Measurements from ENCODE around the gene ANKHD1. TPM values are rescaled to one million over a fixed set of nuclear protein-coding genes. Genes with fewer than 3 reads are reported as not detected.

ANKHD1 gene
- total and polyA plus RNA-seq, 9 of the 15 experiments (the other 6 are each of a cell fraction or from before 2014, with no cell fraction given): 38.9 to 138 (median 78.7) TPM

DNA sequence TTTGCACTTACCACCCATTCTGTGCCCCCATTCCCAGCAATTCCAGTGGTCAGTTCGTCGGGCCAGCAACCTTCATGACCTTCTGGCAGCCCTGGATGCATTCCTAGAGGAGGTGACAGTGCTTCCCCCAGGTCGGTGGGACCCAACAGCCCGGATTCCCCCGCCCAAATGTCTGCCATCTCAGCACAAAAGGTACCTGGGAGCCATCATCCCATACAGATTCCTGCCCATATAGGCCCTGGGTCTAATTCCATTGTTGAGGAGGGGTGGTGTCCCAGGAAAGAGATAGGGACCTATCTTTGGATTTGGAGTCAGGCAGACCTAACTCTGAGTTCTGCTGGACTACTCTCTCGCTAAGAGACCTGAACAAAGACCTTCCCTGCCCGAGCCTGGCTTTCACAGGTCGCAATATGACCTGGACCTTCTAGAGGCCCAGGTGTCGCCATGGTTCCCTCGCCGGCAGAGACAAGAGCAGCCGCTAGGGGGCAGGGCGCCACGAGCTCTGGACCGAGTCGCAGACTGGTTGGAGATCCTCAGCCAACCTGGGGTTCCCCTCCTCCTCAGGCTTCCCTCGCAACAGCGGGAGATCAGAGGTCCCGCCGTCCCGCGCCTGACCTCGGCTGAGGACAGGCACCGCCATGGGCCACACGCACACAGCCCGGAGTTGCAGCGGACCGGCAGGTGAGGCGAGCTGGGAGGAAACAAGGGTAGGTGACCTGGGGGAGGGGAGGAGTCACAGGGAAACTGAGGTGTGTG, 38.6 kb upstream of the ANKHD1 start (continued):
- TF ChIP-seq MYC (IDR thresholded peaks at IDR 0.05; ENCODE audit: low read depth, low read length) (peak; percentile 64; the same call in 1 of the 2 replicates), MYC (CRISPR knock-in tag; IDR thresholded peaks at IDR 0.05; ENCODE audit: borderline replicate concordance, low read depth) (no peak), MYBL2 (IDR thresholded peaks at IDR 0.05; ENCODE audit: low read depth) (no peak), MYBL2 (CRISPR knock-in tag; IDR thresholded peaks at IDR 0.05; ENCODE audit: borderline replicate concordance) (no peak), TAF7 (tag; IDR thresholded peaks at IDR 0.05) (no peak), ATF7 (IDR thresholded peaks at IDR 0.05) (peak; percentile 51; the same call in 1 of the 2 replicates), BCOR (IDR thresholded peaks at IDR 0.05) (no peak; the same call in 1 of the 2 replicates), MIER1 (IDR thresholded peaks at IDR 0.05; ENCODE audit: low read depth) (no peak), TEAD1 (CRISPR knock-in tag; IDR thresholded peaks at IDR 0.05) (no peak), TRIM24 (IDR thresholded peaks at IDR 0.05) (0 out of 4 replicates have a peak, but pooled peaks of 1 of the 2 experiments have one; percentile 12), RCOR1 (IDR thresholded peaks at IDR 0.05; ENCODE audit: borderline replicate concordance in 1 of 2, low read depth in 2 of 2, low read length in 2 of 2) (peak in 1 of 2 experiments; percentile 17; a peak in 1 of 4 replicates), CCAR2 (IDR thresholded peaks at IDR 0.05; ENCODE audit: low read depth, low read length) (no peak), CREM (IDR thresholded peaks at IDR 0.05; ENCODE audit: low read depth) (peak; percentile 53; the same call in 1 of the 2 replicates), HCFC1 (IDR thresholded peaks at IDR 0.05; ENCODE audit: low read depth, low read length) (0 out of 2 replicates have a peak, but pooled peaks have one; percentile 21), ZNF282 (CRISPR knock-in tag; IDR thresholded peaks at IDR 0.05) (no peak), RFX1 (IDR thresholded peaks at IDR 0.05) (peak; percentile 83), ZNF263 (CRISPR knock-in tag; IDR thresholded peaks at IDR 0.05; ENCODE audit: borderline replicate concordance) (peak; percentile 52; the same call in 1 of the 2 replicates)
- TF ChIP-seq, protein P1, sequence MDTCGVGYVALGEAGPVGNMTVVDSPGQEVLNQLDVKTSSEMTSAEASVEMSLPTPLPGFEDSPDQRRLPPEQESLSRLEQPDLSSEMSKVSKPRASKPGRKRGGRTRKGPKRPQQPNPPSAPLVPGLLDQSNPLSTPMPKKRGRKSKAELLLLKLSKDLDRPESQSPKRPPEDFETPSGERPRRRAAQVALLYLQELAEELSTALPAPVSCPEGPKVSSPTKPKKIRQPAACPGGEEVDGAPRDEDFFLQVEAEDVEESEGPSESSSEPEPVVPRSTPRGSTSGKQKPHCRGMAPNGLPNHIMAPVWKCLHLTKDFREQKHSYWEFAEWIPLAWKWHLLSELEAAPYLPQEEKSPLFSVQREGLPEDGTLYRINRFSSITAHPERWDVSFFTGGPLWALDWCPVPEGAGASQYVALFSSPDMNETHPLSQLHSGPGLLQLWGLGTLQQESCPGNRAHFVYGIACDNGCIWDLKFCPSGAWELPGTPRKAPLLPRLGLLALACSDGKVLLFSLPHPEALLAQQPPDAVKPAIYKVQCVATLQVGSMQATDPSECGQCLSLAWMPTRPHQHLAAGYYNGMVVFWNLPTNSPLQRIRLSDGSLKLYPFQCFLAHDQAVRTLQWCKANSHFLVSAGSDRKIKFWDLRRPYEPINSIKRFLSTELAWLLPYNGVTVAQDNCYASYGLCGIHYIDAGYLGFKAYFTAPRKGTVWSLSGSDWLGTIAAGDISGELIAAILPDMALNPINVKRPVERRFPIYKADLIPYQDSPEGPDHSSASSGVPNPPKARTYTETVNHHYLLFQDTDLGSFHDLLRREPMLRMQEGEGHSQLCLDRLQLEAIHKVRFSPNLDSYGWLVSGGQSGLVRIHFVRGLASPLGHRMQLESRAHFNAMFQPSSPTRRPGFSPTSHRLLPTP (IDR thresholded peaks at IDR 0.05; ENCODE audit: borderline replicate concordance, extremely low read depth, insufficient read length): no peak
- TF ChIP-seq, protein P2, sequence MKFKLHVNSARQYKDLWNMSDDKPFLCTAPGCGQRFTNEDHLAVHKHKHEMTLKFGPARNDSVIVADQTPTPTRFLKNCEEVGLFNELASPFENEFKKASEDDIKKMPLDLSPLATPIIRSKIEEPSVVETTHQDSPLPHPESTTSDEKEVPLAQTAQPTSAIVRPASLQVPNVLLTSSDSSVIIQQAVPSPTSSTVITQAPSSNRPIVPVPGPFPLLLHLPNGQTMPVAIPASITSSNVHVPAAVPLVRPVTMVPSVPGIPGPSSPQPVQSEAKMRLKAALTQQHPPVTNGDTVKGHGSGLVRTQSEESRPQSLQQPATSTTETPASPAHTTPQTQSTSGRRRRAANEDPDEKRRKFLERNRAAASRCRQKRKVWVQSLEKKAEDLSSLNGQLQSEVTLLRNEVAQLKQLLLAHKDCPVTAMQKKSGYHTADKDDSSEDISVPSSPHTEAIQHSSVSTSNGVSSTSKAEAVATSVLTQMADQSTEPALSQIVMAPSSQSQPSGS (CRISPR knock-in tag; IDR thresholded peaks at IDR 0.05): no peak
- TF ChIP-seq, protein P3, sequence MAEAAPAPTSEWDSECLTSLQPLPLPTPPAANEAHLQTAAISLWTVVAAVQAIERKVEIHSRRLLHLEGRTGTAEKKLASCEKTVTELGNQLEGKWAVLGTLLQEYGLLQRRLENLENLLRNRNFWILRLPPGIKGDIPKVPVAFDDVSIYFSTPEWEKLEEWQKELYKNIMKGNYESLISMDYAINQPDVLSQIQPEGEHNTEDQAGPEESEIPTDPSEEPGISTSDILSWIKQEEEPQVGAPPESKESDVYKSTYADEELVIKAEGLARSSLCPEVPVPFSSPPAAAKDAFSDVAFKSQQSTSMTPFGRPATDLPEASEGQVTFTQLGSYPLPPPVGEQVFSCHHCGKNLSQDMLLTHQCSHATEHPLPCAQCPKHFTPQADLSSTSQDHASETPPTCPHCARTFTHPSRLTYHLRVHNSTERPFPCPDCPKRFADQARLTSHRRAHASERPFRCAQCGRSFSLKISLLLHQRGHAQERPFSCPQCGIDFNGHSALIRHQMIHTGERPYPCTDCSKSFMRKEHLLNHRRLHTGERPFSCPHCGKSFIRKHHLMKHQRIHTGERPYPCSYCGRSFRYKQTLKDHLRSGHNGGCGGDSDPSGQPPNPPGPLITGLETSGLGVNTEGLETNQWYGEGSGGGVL (CRISPR knock-in tag; IDR thresholded peaks at IDR 0.05): no peak
- TF ChIP-seq, protein P4, sequence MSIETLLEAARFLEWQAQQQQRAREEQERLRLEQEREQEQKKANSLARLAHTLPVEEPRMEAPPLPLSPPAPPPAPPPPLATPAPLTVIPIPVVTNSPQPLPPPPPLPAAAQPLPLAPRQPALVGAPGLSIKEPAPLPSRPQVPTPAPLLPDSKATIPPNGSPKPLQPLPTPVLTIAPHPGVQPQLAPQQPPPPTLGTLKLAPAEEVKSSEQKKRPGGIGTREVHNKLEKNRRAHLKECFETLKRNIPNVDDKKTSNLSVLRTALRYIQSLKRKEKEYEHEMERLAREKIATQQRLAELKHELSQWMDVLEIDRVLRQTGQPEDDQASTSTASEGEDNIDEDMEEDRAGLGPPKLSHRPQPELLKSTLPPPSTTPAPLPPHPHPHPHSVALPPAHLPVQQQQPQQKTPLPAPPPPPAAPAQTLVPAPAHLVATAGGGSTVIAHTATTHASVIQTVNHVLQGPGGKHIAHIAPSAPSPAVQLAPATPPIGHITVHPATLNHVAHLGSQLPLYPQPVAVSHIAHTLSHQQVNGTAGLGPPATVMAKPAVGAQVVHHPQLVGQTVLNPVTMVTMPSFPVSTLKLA (conservative IDR thresholded peaks at IDR 0.05): no peak
